G401.6 (cell line): ENCODE data around the gene INPP5D.
"Not testable (repeated sequence)": the region's sequence is repeated elsewhere in the genome, so short reads cannot be mapped to it uniquely, and the experiment has no call there.

ENCODE experiments used
- FAIRE-seq: peaks from 2 replicates; lab custom pipeline; 2012; peaks lifted over from hg19 to GRCh38; lab: Jason Lieb, UNC

The INPP5D gene

GRCh38 chr2:233118648-233119000 is 58.5 kb downstream of the INPP5D start:
- no peak for FAIRE-seq

GRCh38 chr2:233119123-233119522 is 59.0 kb downstream of the INPP5D start:
- no peak for FAIRE-seq

GRCh38 chr2:233119806-233120205 is 59.7 kb downstream of the INPP5D start:
- no peak for FAIRE-seq

- no peak for FAIRE-seq
Observed at GRCh38 chr2:233120459-233120858, 60.3 kb downstream of the INPP5D start.

- no peak for FAIRE-seq
Observed at GRCh38 chr2:233121856-233122255, 61.7 kb downstream of the INPP5D start.

GRCh38 chr2:233122541-233122940 is 62.4 kb downstream of the INPP5D start:
- FAIRE-seq, result no peak

- FAIRE-seq, result not testable (repeated sequence)
Observed at GRCh38 chr2:233123576-233123975, 63.4 kb downstream of the INPP5D start.

GRCh38 chr2:233124421-233125080 is 64.4 kb downstream of the INPP5D start:
- FAIRE-seq, result no peak

- no peak for FAIRE-seq
Observed at GRCh38 chr2:233125455-233126065, 65.4 kb downstream of the INPP5D start.

GRCh38 chr2:233129351-233129978 is 69.3 kb downstream of the INPP5D start:
- no peak for FAIRE-seq

- FAIRE-seq, result no peak
Observed at GRCh38 chr2:233130024-233130423, 69.9 kb downstream of the INPP5D start.

- FAIRE-seq, result no peak
Observed at GRCh38 chr2:233130481-233131020, 70.4 kb downstream of the INPP5D start.

- FAIRE-seq, result no peak
Observed at GRCh38 chr2:233131936-233132720, 72.0 kb downstream of the INPP5D start.

GRCh38 chr2:233133239-233133638 is 73.1 kb downstream of the INPP5D start:
- no peak for FAIRE-seq

GRCh38 chr2:233135421-233135820 is 75.3 kb downstream of the INPP5D start:
- FAIRE-seq, result no peak

GRCh38 chr2:233137040-233137439 is 76.9 kb downstream of the INPP5D start:
- no peak for FAIRE-seq

- FAIRE-seq, result no peak
Observed at GRCh38 chr2:233140077-233140585, 80.0 kb downstream of the INPP5D start.

GRCh38 chr2:233140978-233141377 is 80.8 kb downstream of the INPP5D start:
- FAIRE-seq, result no peak

- FAIRE-seq, result no peak
Observed at GRCh38 chr2:233141901-233142300, 81.8 kb downstream of the INPP5D start.

GRCh38 chr2:233142355-233142897 is 82.3 kb downstream of the INPP5D start:
- no peak for FAIRE-seq

- no peak for FAIRE-seq
Observed at GRCh38 chr2:233143700-233144331, 83.7 kb downstream of the INPP5D start.

- no peak for FAIRE-seq
Observed at GRCh38 chr2:233145726-233146125, 85.6 kb downstream of the INPP5D start.
